Renal cortex interstitium (tissue), 11 donors: ENCODE measurements around the gene STYXL1. TPM values are rescaled to one million over a fixed set of nuclear protein-coding genes. Genes with fewer than 3 reads are reported as not detected.

Experiments
- DNase-seq, 11 donors: peaks; one replicate each; pipeline ENCODE4 v3.0.0-alpha.2; 2013; ENCODE audit warnings: low read depth in 9 of 11, low spot score in 4 of 11; ENCODE audit errors: extremely low read depth in 1 of 11
- polyA plus RNA-seq, 3 donors: library from polyadenylated mRNA; unstranded; fragments of 120-200 nt; gene quantifications; one replicate each; pipeline ENCODE4 v1.2.1, GENCODE V29; 2013; ENCODE audit not compliant: insufficient read length in 3 of 3

STYXL1 gene
- polyA plus RNA-seq, 3 donors: 45.8 to 56.3 (median 48.4) TPM

DNA sequence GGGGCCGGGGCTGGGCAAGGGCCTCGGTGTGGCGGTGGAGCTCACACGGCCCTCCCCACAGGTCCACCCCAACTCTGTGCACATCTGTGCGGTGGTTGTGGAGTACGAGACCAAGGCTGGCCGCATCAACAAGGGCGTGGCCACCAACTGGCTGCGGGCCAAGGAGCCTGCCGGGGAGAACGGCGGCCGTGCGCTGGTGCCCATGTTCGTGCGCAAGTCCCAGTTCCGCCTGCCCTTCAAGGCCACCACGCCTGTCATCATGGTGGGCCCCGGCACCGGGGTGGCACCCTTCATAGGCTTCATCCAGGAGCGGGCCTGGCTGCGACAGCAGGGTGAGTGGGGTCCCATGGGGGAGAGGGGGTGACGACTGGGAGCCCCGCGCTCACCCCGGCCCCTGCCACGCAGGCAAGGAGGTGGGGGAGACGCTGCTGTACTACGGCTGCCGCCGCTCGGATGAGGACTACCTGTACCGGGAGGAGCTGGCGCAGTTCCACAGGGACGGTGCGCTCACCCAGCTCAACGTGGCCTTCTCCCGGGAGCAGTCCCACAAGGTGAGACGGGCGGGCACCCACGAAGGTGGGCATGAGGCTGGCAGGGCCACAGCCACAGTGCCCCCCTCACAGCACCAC lies 62.2 kb downstream of the STYXL1 start:
- no peak for DNase-seq

DNA sequence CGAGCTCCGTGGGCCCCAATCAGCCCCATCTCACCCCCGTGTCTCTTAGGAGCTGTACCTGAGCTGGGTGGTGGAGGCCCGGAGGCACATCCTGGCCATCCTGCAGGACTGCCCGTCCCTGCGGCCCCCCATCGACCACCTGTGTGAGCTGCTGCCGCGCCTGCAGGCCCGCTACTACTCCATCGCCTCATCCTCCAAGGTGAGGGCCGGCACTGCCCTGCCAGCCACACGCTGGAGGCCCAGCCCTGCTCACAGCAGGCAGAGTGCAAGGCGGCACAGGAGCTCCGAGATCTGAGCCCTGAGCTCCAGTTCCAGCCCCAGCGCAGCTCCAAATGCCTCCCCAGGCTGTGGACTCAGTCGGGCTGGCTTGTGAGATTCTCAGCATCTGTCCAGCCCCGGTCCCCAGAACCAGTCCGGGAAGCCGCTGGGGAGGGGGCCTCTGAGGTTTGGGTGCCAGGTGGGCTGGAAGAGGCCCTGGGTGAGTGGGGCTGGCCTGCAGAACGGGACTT lies 62.7 kb downstream of the STYXL1 start:
- DNase-seq: no peak

DNA sequence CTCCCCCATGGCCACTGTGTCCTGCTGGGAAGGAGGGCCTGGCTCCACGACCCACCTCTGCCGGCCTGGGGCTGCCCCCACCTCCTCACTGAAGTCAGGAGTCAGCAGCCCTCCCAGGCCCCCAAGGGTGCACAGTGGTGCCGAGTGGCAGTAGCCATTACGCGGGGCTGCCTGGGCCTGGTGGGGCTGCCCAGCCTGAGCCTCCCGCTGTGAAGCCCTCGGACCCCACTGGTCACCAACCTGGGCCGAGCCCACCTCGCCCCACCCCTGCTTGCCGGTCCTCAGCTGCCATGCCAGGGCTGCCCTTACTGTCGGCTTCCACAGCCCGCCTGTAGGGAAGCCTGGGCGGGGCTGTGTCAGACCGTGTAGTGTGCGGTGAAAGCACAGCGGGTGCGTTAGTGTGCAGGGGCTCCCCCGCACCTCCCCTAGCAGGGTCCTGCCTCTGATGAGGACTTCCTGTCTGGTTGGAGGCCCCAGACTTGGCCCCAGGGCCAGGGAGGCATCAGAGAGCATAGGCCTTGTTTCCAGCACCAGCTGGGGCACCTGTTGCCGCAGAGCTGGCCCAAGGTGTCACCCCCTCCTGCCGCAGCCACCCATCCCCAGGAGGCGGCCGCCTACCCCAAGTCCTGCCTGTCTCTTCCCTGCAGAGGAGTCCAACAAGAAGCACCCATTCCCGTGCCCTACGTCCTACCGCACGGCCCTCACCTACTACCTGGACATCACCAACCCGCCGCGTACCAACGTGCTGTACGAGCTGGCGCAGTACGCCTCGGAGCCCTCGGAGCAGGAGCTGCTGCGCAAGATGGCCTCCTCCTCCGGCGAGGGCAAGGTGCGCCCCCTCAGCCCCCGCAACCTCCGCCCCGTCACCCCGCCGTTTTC lies 63.4 kb downstream of the STYXL1 start:
- no peak for DNase-seq

DNA sequence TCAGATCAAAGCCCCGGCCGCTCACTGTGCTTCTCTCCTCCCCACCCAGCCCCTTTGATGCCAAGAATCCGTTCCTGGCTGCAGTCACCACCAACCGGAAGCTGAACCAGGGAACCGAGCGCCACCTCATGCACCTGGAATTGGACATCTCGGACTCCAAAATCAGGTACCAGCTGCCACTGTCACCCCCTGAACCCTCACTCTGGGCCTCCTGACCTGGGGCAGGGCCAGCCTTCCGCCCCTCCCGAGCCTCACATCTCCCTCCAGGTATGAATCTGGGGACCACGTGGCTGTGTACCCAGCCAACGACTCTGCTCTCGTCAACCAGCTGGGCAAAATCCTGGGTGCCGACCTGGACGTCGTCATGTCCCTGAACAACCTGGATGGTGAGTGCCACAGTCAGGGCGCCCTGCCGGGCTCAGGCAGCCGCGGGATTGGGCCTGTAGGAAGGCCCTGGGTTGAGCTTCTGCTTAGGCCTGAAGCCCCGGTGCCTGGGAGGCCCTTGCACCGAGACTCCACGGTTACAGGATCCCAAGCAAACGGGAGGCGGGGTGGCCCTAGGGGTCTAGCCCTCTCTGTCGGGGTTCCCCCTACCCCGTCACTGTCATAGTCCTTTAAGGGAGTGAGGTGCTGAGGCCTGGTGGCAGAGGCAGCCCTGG lies 64.2 kb downstream of the STYXL1 start:
- no peak for DNase-seq

DNA sequence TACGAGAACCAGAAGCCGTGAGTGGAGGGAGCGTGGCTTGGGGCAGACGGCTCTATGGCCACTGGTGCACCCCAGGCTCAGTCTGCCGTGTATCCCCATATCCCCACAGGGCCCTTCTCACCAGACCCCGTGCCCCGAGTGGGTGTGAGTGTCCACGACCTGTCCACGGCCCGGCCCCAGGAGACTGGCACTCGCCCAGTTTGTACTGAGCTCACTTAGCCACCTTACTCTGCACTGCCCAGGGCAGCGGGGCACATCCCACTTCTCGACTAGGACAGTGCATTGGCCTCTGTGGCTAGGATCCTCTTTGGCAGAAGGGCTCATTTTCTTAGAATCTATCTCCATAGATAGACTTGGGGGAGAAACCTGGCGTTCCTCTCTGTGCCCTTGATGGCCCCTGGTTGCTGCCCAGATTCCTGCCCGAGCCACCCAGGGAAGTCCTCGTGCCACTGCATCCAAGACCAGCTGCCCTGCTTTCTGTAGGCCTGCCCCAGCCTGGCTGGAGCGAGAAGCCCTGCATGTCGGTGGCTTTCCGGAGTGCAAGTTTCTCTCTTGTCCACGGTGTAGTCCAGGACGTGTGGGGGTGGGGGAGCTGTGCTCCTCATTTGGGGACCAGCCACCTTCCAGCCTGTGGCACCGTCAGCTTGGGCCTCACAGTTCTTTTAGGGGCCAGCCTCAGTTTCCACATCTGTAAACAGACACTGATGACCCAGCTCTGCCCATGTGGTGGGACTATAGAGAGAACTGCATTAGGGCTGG lies 65.3 kb downstream of the STYXL1 start:
- no peak for DNase-seq

DNA sequence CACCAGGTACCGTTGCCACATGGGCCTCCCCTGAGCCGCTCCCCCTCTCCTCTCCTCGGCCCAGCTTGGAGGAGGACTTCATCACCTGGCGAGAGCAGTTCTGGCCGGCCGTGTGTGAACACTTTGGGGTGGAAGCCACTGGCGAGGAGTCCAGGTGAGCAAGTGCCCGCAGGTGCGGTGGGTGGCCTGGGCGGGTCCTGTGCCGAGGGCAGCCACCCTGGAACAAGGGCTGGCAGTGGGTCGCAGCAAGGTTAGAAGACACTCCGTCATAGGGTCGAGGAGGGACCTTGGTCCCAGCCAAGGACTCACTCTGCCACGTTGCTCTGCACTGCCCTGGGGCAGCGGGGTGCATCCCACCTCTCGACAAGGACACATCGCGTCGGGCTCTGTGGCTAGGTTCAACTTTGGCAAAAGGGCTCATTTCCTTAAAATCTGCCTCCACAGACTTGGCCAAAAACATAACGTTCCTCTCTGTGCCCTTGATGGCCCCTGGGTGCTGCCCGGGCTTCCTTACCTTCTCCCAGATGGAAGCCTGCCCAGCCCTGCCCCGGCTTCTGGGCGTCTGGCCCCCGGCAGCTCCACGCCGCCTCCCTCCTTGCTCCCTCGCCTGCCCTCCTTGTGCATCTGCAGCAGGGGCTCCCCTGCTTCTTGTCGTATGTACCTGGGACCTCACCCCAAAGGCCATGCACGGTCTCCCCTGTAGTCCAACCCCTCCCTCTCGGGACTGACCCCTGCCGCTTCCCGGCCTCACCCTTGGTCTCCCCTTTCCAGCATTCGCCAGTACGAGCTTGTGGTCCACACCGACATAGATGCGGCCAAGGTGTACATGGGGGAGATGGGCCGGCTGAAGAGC lies 66.1 kb downstream of the STYXL1 start:
- no peak for DNase-seq

DNA sequence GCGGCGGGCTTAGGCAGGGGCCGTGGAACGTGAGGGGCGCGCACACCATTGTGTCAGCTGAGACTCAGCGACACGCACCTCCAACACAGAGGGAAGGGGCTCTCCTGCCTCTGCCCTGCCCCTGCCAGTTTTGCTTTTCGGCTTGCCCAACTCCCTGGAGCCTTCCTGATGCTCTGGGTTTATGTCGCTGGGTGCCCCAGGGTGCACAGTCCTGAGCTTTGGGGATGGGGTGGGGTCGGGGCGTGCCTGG lies 66.7 kb downstream of the STYXL1 start:
- no peak for DNase-seq

DNA sequence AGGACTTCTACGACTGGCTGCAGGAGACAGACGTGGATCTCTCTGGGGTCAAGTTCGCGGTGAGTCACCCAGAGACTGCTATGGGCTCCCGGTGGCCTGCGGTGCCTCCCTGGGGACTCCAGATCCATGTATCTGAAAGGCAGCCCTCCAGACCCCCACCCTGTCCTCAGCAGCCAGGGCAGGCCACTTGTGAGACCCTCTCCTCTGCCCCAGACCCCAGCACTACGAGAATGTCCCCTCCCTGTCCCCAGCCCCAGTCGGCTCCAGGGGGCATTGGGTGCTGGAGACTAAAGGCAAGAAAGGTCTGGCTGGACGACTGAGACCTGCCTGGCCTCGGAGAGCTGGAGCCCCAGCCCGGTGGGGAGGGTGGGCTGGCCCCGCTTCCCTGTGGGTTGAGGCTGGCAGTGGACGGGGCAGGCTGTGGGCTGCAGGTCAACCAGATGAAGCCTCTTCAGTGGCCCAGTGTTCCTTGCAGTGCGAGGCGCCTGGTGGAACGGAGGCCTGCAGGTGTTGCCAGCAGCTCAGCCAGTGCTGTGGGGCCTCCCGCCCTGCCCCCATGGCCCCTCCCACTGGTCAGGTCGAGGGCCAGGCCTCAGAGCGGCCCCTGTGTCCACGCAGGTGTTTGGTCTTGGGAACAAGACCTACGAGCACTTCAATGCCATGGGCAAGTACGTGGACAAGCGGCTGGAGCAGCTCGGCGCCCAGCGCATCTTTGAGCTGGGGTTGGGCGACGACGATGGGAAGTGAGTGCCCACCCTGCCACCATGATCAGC lies 67.2 kb downstream of the STYXL1 start:
- no peak for DNase-seq

DNA sequence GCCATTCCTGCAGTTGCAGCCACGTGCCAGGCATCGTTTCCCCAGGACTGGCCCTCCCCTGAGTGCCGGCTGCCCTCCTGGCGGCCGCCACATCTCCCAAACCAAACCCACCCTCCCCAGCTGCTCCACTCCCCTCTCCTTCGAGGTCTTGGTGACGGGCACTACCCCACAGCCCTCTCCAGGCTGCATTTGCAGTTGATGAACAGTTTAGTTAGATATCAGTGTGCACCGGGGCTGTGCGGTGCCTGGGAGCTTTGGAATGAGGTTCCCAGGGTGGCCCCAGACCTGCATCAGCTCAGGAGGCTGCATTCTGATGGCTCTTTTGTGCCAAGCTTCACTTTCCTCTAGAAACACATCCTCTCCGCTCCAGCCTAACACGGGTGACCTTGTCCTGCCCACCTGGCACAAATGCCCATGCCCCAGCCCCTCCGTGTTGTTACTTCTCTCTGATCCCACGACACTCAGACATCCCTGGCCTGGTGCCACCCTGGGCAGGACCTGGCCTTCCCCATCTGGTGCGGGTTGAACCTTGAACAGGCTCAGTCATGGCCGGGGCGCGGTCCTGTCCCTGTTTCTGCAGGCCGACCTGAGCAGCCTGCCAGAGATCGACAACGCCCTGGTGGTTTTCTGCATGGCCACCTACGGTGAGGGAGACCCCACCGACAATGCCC lies 67.9 kb downstream of the STYXL1 start:
- no peak for DNase-seq

DNA sequence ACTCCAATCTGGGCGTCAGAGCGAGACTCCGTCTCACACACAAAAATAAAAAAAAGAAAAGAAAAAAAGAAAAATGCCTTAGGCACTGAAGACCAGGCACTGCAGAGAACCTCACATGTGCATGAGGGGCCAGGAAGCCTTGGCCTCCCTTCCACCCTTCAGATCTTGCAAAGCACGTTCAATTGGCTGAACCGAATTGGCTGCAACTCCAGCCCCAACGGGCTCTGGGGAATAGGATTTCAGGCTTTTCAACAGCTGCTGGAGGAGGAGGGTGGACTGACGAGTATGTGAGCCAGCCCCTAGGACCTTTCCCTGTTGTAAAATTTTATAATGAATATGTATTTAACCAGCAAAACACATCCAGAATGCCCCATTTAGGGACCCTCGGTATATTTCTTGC lies 70.1 kb downstream of the STYXL1 start:
- DNase-seq: no peak

DNA sequence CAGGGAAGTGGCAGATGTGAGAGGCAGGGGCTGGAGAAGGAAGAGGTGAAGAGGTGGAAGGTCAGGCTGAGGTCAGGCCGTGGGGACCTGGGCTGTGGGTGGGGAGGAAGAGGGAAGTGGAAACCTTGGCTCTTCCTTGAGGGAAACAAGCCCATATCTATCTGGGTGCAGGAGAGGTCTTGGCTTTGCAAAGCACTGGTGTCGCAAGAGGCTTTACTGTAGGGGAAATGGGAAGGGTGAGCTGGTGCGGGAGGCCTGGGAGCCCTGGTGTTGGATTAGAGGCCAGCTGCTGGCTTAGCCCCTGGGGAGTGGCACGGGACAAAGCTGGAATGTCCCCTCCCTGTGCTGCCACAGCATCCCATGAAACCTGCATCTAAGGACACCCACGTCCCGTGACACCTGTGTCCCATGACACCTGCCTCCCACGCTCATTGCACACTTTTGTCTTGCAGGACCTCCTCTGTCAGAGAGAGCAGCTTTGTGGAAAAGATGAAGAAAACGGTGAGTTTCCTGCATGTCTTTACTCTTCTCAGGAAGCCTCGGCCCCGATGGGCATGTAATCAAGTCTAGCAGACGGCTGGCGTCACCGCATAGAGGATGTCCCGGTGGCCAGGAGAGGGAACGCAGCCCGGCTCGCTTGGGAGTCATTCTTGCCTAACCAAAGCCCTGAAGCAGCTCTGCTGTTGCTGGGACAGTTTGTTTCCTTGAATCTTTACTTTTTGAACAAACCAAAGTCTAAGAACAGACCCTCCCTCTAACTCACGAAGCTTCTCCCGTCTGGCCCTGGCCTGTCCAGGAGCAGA lies 75.6 kb downstream of the STYXL1 start:
- DNase-seq: no peak

DNA sequence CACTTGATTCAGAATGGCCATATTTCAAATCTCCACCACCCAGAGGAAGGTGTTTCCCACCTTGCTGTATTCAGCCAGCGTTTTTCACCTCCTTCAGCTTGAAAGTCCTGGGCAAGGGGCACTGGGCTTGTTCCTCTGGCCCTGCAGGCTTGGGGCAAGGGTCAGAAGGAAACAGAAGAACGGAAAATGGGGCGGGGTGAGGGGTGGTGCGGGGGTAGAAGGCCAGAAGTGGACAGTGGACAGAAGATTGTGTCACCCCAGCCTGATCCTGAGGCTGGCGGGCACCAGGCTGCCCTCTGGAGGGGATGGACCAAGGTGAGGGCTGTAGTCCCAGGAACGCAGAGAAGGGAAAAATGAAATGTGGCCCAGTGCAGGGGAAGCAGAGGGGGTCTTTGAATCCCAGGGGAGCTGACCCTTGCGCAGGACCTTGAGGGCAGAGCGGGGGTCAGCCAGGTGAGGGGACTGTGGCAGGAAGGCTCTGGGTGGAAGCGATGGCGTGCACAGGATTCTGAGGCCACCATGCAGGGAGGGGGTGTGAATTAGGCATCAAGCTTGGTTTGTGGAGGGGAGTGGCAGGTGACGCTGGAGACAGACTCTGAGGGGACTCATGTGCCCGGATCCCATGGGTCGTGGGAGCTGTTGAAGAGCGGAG lies 76.4 kb downstream of the STYXL1 start:
- no peak for DNase-seq

DNA sequence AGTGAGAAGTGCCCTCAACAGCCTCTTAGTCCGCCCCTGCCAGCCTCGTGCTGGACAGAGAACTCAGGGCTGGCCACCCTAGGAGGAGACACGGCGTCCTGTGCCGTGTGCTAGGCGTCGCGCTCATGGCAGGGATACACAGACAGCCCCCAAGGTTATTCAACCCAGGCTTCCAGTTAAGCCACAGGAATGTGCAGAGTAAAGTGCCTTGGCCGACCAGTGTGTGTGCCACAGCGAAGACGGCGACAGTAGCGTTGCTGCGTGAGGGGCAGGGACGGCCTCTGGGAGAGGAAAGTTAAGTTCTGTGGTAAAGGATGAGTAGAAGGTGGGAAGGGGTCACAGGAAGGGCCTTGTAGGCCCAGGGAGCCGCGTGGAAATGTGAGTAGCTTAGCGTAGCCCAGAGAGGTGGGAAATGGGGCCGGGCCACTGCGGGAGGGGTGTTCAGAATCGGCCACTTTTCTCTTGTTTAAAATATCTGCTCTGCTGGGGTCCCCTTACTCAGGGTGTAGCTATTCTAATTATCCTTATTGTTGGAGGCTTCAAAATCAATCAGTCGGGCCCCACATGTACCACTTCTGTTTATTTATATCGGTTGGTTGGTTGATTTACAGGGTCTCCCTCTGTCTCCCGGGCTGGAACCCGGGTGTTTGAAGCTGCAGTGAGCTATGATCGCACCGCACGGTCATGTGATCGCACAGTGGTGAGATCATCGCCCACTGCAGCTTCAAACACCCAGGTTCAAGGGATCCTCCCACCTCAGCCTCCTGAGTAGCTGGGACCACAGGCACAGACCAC lies 77.9 kb downstream of the STYXL1 start:
- DNase-seq: no peak

DNA sequence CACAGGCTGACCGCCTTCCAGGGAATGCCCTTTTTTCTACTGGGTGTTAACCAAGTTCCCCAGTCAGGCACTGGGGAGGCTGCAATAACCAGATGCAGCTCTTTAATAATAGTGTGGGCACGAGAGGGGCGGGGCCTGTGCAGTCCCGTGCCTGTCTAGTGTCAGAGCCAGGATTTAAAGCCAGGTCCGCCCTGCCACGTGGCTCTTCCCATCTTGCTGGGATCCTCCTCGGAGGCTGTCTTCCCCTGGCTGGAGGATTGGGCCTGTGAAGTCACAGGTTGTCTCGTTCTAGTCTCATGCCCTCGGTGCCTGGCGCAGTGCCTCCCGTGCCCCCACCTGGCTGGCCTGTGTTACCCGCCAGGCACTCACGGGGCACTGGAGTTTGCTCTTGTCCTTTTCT lies 78.6 kb downstream of the STYXL1 start:
- no peak for DNase-seq

DNA sequence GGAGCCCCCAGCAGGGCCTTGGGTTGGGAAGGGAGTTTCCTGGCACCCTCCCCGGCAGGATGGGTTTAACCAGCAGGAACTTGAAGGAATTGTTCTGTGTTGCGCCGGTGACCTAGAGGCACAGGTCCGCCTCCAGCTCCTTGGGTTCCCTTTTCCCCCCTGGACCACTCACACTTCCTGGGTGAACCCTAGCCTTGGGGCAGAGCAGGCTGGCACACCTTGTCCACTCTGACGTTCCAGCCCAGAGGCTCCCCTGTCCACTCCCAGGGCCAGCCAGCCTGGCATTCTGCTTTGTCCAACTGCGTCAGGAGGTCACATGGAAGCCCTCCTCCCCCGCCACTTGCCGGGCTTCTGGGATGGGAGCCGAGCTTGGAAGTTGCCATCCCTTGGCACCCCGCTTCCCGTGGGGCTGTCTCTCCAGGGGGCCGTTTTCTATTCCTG lies 79.2 kb downstream of the STYXL1 start:
- DNase-seq: no peak
